Caco-2 (cell line): ENCODE measurements around the gene TPK1. TPM values are rescaled to one million over a fixed set of nuclear protein-coding genes. Genes with fewer than 3 reads are reported as not detected.

Experiments
- BruUV-seq: library from RNA; stranded (reverse); fragments of 400-500 nt; replicated peaks from 2 replicates; lab custom pipeline; 2021; lab: Mats Ljungman, UMichigan
- CTCF ChIA-PET: fragments of 300-600 bp; sonication (Branson Sonifier 250); formaldehyde crosslinking; loops from one replicate; lab custom pipeline; 2022; ENCODE audit warnings: antibody characterized with exemption; lab: Charles Lee
- POLR2A ChIA-PET: fragments of 300-600 bp; sonication (Branson Sonifier 250); formaldehyde crosslinking; loops from one replicate; lab custom pipeline; 2022; ENCODE audit warnings: antibody characterized with exemption; lab: Charles Lee
- DNase-seq, 2 experiments: peaks; one replicate each; pipeline versions ENCODE4 v3.0.0 to v3.0.0-alpha.2; 2020 to 2022
- H3K27me3 ChIP-seq: replicated peaks from 2 replicates; pipeline ENCODE4 v1.6.0; 2011; ENCODE audit warnings: low read length; ENCODE audit not compliant: control insufficient read depth, insufficient read depth
- H3K36me3 ChIP-seq: 2 replicates; pipeline ENCODE4 v1.5.1; 2011; ENCODE audit warnings: low read length; ENCODE audit not compliant: control insufficient read depth, insufficient read depth
- H3K4me1 ChIP-seq: fragments of 250-450 bp; sonication (Bioruptor Pico); 2 replicates; pipeline ENCODE4 v1.5.1; 2020; ENCODE audit warnings: mild to moderate bottlenecking
- H3K4me3 ChIP-seq: 2 replicates; pipeline ENCODE4 v1.5.1; 2011; ENCODE audit warnings: low read depth, mild to moderate bottlenecking, control low read depth, low read length
- H3K9me3 ChIP-seq: fragments of 250-450 bp; sonication (Bioruptor Pico); 2 replicates; pipeline ENCODE4 v1.5.1; 2020; ENCODE audit warnings: mild to moderate bottlenecking, moderate library complexity
- H3K27ac Mint-ChIP-seq: one replicate; pipeline ENCODE4 v1.8.0; 2022; ENCODE audit warnings: mixed read lengths; ENCODE audit not compliant: unreplicated experiment
- H3K27me3 Mint-ChIP-seq: one replicate; pipeline ENCODE4 v1.8.0; 2022; ENCODE audit warnings: mixed read lengths; ENCODE audit not compliant: insufficient read depth, unreplicated experiment
- H3K36me3 Mint-ChIP-seq: one replicate; pipeline ENCODE4 v1.8.0; 2022; ENCODE audit warnings: mild to moderate bottlenecking, mixed read lengths; ENCODE audit not compliant: insufficient read depth, unreplicated experiment
- H3K4me1 Mint-ChIP-seq: one replicate; pipeline ENCODE4 v1.8.0; 2022; ENCODE audit warnings: low read depth, mixed read lengths; ENCODE audit not compliant: unreplicated experiment
- H3K4me3 Mint-ChIP-seq: one replicate; pipeline ENCODE4 v1.8.0; 2022; ENCODE audit warnings: mild to moderate bottlenecking, moderate library complexity, mixed read lengths; ENCODE audit not compliant: unreplicated experiment
- H3K9me3 Mint-ChIP-seq: one replicate; pipeline ENCODE4 v1.8.0; 2022; ENCODE audit warnings: mixed read lengths; ENCODE audit not compliant: unreplicated experiment
- intact Hi-C: fragments of 100-400 bp; cut with micrococcal nuclease; formaldehyde crosslinking; loops from one replicate; pipeline ENCODE4 v1.10.0; 2022; ENCODE audit not compliant: unreplicated experiment
- total RNA-seq: library from RNA; stranded (reverse); gene quantifications from 2 replicates; pipeline ENCODE4 v1.2.3, GENCODE V29; 2022
- TF ChIP-seq, protein P1 (sequence below), 2 experiments: fragments of 200-600 bp in 1 of 2; IDR thresholded peaks; 1 replicate in 1 of 2; 2 replicates in 1 of 2; pipeline versions ENCODE4 v1.5.1 to v1.8.0; 2011 to 2022; ENCODE audit warnings: antibody characterized with exemption in 1 of 2, control low read depth in 1 of 2, inconsistent platforms in 1 of 2, low read depth in 1 of 2, low read length in 1 of 2, mild to moderate bottlenecking in 1 of 2, moderate library complexity in 1 of 2; ENCODE audit not compliant: insufficient read depth in 1 of 2, severe bottlenecking in 1 of 2, unreplicated experiment in 1 of 2

Gene TPK1
- total RNA-seq, 1 experiment from 2014 or later: 86.6 TPM

- H3K9me3 Mint-ChIP-seq: no peaks in the 10 kb centered on the region
- ChIA-PET CTCF (no interaction called here), POLR2A (no interaction called here)
- Histone ChIP-seq H3K9me3 (no peaks in the 10 kb centered on the region), H3K27me3 (no peaks in the 10 kb centered on the region), H3K4me3 (no peak overlapping the region), H3K4me1 (no peaks in the 10 kb centered on the region), H3K36me3 (no peaks in the 10 kb centered on the region)
- no peaks in the 10 kb centered on the region for H3K27me3 Mint-ChIP-seq
- H3K36me3 Mint-ChIP-seq: no peaks in the 10 kb centered on the region
- H3K4me3 Mint-ChIP-seq: no peak overlapping the region
- no peak for DNase-seq
- TF ChIP-seq, protein P1, sequence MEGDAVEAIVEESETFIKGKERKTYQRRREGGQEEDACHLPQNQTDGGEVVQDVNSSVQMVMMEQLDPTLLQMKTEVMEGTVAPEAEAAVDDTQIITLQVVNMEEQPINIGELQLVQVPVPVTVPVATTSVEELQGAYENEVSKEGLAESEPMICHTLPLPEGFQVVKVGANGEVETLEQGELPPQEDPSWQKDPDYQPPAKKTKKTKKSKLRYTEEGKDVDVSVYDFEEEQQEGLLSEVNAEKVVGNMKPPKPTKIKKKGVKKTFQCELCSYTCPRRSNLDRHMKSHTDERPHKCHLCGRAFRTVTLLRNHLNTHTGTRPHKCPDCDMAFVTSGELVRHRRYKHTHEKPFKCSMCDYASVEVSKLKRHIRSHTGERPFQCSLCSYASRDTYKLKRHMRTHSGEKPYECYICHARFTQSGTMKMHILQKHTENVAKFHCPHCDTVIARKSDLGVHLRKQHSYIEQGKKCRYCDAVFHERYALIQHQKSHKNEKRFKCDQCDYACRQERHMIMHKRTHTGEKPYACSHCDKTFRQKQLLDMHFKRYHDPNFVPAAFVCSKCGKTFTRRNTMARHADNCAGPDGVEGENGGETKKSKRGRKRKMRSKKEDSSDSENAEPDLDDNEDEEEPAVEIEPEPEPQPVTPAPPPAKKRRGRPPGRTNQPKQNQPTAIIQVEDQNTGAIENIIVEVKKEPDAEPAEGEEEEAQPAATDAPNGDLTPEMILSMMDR (IDR thresholded peaks at IDR 0.05; ENCODE audit: insufficient read depth in 1 of 2, low read depth in 1 of 2, low read length in 1 of 2, severe bottlenecking in 1 of 2, unreplicated experiment in 1 of 2): no peak
- H3K27ac Mint-ChIP-seq: no peak overlapping the region
- BruUV-seq: no TSS peak
- H3K4me1 Mint-ChIP-seq: no peaks in the 10 kb centered on the region
- intact Hi-C loops: no loop called here
Observed at GRCh38 chr7:144445590-144445989, 390.3 kb downstream of the TPK1 start.

DNA sequence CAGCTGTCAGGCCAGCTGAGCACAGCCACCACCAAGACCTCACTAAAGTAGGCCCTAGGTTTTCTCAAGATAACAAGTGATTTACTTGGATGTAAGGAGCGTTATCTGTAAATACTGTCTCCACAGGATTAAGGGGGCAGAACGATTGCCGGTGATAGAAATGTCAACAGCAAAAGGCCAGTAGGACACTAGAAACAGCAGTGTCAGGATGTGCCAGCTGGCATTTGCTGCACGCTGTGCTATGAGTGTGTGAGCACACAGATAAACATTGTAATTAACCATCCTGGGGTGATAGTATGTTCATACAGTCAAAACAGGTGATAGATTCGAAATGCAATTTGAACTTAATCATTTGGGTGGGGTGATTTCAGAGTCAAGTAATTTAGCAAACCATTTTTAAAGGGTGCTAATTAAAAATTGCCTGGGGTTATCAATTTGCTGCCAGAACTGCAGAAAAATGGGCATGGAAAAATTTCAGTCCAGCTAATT, 396.1 kb downstream of the TPK1 start:
- Mint-ChIP-seq H3K4me1 (no peaks in the 10 kb centered on the region), H3K27me3 (no peaks in the 10 kb centered on the region), H3K9me3 (no peaks in the 10 kb centered on the region), H3K4me3 (no peak overlapping the region), H3K36me3 (no peaks in the 10 kb centered on the region), H3K27ac (no peak overlapping the region)
- Histone ChIP-seq H3K27me3 (no peaks in the 10 kb centered on the region), H3K4me3 (no peak overlapping the region), H3K9me3 (no peaks in the 10 kb centered on the region), H3K36me3 (no peaks in the 10 kb centered on the region), H3K4me1 (no peaks in the 10 kb centered on the region)
- intact Hi-C loops: no loop called here
- no TSS peak for BruUV-seq
- CTCF ChIA-PET: no interaction called here
- POLR2A ChIA-PET: no interaction called here
- TF ChIP-seq, protein P1 (IDR thresholded peaks at IDR 0.05; ENCODE audit: insufficient read depth in 1 of 2, low read depth in 1 of 2, low read length in 1 of 2, severe bottlenecking in 1 of 2, unreplicated experiment in 1 of 2): no peak
- DNase-seq: no peak

GRCh38 chr7:144438759-144439158, 397.1 kb downstream of the TPK1 start:
- BruUV-seq: no TSS peak
- Histone ChIP-seq H3K36me3 (no peaks in the 10 kb centered on the region), H3K4me1 (no peaks in the 10 kb centered on the region), H3K9me3 (no peaks in the 10 kb centered on the region), H3K27me3 (no peaks in the 10 kb centered on the region), H3K4me3 (no peak overlapping the region)
- no peak for DNase-seq
- intact Hi-C loops: no loop called here
- Mint-ChIP-seq H3K27ac (no peak overlapping the region), H3K4me1 (no peaks in the 10 kb centered on the region), H3K27me3 (no peaks in the 10 kb centered on the region), H3K9me3 (no peaks in the 10 kb centered on the region), H3K36me3 (no peaks in the 10 kb centered on the region), H3K4me3 (no peak overlapping the region)
- TF ChIP-seq, protein P1 (IDR thresholded peaks at IDR 0.05; ENCODE audit: insufficient read depth in 1 of 2, low read depth in 1 of 2, low read length in 1 of 2, severe bottlenecking in 1 of 2, unreplicated experiment in 1 of 2): no peak
- CTCF ChIA-PET: no interaction called here
- POLR2A ChIA-PET: no interaction called here
